DMS153 treated with DMSO at 0.1 percent for 48 hours (cell line): Measurements from ENCODE around the gene NCAM1.
"Not testable (repeated sequence)": the region's sequence is repeated elsewhere in the genome, so short reads cannot be mapped to it uniquely, and the experiment has no call there.

Experiments used
- DNase-seq: peaks from one replicate; lab custom pipeline; 2025; ENCODE audit not compliant: unreplicated experiment; lab: John Stamatoyannopoulos, UW

Gene NCAM1

DNA sequence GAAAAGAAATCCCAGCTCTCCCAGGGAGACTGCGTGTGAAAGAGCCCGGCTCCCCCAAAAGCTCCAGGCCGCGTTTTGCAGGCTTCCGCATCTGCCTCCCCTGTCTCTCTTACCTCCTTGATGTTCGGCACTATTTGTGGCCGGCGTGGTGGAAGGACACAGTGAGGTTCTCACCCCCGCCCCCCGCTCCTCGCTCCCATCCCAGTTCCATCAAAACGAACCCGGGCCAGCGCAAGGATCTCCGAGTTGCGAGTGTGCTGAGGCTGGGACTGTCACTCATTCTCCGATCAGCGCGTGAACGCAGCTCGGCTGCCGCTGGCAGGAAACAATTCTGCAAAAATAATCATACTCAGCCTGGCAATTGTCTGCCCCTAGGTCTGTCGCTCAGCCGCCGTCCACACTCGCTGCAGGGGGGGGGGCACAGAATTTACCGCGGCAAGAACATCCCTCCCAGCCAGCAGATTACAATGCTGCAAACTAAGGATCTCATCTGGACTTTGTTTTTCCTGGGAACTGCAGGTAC lies at the start of gene NCAM1:
Gene NCAM1, plus strand, starts transcription at position 275 of the 523 bp plus-strand sequence.
- DNase-seq, result peak; percentile 99

DNA sequence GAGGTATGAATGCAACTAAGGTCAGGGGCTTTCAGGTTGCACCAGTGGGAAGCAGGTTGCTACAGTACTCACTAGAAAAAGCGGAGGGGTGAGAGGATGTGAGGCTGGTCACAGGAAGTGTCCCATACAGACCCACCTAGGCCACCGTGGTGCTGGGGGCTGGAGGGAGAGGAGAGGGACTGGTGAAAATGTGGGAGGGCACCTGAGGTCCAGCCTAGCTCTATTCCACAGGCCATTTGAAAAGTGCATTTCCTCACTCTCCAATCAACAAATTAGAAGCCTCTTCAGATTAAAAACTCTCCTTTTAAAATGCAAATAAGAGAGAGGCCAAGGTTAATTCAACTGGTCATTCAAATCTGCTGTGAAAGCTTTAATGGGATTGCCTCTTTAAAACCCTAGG lies 38.6 kb upstream of the NCAM1 start:
- DNase-seq, result no peak

DNA sequence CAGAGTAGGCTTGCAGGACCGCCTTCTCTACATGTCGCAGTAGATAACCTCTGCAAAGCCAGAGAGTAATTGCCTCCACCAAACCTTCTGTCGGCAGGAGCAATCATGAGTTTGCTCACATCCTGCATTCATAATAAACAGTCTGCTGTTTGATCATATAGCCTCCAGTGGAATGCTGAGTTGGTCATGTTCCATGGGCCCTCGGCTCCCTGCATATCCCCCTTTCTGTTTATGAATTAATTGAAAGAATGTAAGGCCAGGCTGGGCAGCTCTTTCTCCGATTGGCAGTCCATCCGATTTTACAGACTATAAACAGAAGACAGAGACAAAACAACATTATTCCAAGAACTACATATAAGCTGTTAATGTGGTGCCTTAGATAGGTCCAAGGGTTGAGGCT lies 36.4 kb upstream of the NCAM1 start:
- not testable (repeated sequence) for DNase-seq

DNA sequence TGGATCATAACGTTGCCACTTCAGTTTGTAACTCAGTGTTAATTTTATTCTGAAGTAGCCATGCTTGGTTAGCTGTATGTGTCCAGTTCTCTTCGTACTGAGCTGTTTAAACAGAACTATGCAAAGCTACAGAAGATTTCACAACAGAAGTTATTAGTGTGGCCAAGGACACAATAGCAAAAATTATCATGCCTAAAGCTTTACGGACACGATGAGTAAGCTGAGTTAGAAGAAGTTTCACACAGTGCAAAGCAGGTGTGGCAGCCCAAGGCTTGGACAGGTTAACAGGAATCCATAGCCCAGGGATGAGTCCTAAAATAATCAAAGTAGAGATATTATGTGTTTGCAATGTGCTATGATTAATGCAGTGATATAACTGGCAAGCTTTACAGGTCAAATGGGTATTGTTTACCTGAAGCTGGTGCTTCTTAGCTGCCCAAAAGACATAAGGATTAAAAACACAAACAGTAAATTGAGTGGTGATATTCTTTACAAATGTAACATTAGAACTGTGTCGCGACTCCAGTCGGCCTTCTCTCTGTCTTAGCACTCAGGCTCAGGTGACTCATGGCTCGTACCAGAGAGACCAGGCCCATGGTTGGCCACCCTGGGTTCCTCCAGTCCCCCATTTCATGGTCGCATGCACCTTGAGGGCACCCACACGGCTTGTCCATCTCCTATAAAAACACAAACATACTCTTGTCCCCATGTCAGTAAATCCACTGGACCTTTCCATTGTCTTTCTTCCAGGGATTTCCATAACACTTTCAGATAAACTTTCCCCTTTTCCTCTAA lies 35.5 kb upstream of the NCAM1 start:
- no peak for DNase-seq

DNA sequence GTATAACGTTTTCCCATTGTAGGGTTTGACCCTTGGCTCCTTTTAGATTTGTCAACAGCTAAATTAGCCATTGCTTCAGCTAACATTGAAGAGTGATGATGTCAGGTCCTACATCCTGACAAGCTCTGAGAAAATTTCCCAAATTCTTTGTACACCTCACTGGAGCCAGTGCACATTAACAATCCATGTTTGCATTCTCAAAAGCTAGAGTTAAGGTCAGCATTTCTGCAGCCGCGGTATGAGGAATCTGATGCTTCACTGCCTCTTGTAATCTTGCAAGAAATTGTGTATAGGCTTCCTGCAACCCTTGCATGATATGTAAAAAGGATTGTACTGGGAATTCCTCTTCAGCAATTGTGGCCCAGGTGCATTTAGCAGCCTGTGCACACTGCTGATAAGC lies 33.1 kb upstream of the NCAM1 start:
- no peak for DNase-seq

DNA sequence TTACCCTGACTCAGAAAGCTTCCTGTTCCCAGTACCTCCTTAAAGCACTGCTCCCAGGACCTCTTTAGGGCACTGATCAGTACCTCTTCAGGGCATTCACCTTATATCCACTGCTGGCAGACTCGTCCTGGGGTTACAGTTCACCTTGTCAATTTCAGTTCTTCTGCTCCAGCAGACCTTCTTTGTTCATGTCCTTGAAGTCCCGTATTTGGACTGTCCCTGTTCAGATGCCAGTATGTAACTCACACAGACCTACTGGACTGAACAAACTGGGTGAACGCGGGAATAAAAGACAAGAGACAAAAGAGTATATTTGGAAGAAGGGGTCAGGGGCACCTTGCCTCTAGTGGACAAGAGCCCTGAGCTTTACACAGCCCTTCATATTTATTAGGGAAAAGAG lies 31.8 kb upstream of the NCAM1 start:
- no peak for DNase-seq

DNA sequence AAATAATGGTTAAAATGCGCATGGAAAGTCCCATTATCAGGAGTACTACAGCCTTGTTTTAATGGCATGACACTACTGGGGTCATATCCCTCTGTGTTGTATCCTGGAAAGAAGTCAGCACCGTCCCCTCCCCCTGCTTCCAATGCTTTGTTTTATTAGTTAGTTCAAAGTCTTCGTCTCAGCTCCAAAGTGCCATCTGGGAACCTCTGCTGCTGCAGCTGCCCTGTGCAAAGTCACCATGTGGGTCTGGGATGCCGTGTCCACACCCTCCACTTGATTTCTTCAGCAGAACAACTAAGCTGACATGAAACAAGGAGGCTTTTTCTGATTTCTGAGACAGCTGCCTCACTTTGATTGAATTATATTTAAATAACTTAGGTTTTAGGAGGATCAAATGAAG lies 29.5 kb upstream of the NCAM1 start:
- no peak for DNase-seq

DNA sequence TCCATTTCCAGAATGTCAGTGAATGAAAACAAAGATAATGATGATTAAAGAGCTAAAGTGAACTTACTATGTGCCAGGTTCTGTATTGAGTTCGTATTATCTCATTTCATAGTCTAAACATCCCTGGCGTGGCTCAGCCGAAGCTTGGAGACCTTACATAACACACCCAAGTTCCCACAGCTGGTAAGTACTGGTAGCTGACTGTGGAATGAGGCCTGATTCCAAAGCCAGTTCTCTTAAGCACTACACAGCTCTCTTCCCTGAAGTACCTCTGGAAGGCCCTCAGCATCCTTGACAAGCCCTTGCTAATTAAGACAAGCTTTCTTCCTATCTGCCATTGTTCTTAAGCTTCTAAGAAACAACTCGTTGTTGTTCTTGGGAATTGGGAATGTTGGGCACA lies 28.6 kb upstream of the NCAM1 start:
- no peak for DNase-seq

DNA sequence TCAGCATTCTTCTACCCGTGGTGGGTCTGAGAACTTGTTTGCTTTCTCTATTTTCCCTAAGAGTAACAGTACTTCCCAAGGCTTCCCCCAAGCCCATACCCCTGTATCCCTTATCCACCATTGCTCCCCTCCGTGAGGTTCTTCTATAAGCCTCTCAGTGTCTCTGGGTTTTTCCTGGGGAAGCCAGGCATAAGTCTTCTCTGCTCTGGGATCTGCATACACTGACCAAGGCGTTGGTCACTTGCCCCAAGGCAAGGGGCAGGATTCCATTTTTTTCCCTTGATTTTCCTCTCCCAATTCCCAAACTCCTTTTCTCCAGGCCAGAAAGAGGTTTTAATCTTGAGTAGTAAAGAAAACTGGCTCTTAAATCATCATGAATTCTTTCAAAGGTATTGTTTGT lies 27.2 kb upstream of the NCAM1 start:
- DNase-seq, result no peak

DNA sequence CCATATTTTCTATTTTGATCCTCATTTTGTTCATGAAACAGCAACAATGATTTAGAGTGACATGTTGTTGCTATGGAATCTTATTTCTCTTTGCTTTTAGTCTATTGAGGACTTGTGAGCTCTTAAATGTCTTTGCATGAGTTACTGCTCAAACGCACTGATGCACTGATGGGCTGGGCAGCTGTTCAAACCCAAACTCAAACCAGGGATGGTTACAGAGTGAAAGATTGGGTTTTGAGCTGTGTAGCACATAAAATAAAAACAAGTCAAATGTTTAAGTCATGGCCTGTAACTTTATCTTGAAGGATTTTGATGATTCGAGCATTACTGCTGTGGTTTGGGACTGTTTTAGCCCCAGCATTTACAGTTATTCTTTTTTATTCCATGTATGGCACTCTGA lies 20.1 kb upstream of the NCAM1 start:
- no peak for DNase-seq

DNA sequence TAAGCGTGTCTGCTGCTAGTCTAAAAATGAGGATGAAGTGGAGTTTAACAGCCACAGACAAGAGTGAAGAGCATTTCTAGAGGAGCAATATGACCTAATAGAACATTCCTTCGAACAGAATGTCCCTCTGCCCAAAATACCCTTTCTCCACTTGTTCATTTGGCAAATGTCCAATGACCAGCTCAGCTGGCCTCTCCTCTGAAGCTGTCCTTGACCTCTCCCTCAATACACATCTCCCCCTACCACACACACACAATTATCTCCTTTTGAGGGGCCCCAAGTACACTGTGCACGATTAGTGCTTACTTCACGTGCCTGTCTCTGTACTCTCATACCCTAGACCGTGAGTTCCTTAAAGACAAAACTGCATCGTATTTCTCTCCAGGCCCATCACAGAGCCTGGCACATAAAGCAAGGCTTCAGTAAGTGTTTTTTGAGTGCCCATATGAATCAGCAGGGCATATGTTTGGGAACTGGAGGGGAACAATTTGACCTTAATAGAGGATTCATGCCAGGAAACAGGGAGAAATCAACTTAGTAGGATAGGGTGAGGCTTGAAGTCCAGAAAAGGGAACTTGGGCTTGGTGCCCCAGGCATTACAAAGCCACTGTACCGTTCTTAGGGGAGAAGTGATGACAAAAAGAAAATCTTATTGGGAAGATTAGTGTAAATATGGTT lies 18.1 kb upstream of the NCAM1 start:
- DNase-seq, result no peak

DNA sequence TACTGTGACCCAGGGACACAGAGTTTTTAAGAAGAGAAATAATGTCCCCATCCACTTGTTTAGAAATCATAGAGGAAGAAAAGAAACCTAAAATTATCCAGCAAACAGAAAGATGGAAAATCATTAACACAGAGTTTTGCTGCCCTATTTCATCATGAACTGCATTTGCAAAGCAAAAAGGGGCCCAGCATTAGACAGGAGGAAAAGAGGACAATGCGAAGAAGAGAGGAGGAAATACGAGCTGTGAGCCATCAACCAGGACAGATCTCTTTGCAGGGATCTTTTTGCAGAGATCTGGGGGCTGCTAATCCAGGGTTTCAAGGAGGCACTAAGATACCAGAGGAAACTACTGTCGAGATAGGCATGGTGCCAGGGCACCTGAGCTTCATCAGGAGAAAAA lies 14.4 kb upstream of the NCAM1 start:
- DNase-seq, result no peak

DNA sequence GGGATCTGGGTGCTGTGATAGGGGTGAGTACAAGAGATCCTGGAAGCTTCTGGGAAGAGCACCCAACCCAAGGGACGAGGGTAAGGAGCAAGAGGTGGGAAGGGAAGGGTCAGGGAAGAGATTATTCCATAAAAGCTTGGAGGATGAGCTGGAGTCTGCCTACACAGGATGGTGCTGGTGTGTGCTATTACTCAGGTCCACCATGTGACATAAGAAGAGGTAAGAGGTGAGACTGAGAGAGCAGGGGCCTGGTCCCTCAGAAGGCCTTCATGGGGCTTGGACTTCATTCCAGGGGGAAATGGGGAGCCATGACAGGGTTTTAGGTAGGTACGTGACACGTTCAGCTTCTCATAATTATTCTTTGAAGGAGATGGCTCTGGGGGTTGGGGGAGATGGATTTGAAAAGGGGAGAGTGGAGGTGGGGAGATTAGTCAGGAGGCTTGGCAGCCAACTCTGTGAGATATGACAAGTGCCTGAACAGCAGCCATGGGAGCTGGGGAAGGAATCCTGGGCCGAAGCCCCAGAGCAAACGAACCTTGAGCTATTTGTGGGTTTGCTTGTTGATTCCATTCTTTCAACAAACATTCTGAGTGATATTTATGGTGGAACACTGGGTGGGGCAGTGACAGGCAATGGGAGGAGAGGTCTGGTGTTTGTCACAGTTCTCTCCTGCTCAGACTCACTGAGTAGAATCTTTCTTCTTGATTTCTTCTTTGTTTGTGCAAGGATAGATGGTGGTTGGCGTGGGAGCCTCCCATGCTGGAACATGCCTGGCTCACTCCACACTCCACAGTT lies 11.2 kb upstream of the NCAM1 start:
- DNase-seq, result no peak

DNA sequence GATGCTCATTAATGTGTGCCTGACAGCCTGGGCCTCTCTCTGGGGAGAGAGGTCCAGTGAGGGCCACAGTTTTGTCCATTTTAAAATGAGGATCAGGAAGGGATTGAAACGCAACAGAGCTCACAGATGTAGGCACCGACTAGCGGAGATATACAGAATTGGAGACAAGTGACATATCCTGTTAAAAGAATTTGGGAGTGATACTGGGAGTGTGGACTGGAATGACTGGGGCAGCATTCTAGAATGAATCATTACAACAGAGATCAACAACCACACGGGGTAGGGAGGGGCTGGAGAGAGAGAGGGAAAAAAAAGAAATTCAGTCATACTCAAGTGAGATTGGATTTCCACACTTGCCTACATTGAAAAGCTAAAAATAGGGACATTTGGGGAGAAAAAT lies 2.5 kb upstream of the NCAM1 start:
- no peak for DNase-seq

DNA sequence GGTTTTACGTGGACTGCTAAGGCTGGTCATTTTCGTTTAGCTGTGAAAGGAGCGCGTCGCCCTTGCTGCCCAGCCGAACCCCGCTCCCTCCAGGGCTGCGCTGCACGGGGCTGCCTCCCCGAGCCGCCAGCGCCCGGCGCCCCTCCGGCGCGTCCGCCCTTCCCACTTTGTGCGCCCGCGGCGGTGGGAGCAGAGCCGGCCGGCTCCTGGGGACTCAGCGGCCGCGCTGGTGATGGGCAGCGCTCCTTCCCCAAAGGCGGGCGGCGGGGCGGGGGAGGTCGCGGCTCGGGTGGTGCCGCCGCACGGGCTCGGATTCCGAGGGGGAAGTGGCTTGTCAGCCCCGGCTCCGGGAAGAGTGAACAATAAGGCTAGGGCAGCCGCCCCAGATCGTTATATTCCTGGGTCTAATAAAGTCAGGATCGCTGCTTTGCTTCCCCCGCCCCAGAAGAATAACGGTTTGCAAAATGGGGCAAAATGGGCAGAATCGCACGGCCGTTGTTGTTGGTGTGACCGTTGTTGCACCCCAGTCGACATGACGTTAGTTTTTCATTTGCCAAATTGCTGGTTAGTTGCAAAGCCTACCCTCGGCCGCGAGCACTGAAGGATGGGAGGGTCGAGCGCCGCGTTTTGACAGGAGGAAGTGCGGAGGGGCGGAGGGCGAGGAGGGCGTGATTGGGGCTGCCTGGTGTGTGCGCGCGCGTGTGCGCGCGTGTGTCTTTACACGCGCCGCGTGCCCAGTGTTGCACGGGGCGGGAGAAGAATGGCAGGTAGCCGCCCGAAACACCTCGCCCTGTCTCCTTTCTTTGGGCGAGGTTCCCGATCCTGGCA lies 745 bp downstream of the NCAM1 start:
- DNase-seq, result peak; percentile 46

DNA sequence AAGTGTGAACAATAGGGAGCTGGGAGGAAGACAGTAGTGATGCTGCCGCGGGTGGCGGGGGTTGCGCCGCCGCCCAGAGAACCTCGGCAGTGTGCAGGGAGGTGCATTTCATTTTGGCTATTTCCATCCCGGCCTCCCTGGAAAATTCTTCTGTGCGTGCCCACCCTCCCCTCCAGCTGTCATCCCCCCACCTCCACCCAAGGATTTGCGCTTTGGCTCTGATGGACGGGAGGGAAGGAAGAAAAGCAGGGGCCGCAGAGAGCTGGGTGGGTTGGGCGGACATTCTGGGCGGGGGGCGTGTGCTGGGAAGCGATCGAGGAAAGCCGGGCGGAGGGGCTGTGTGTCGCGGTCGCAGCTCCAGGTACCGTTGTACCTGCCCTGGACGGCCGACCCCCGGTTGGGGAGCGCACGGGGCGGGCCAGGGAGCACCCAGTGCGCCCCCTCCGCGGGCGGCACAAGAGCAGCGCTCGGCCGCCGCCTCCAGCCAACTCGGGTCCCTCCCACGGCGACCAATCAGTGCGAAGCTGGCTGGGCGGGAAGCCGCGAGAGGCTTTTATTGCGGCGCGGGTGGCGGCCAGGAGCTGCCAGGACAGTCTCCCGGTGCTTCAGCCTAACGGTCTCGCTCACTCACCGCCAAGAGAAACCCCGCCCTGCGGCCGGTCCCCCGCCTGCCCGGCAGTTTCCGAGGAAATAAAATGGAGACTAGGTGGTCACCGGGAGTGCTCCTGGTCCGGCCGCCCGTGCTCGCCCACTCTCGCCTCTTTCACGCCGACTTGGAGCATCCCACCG lies 1.6 kb downstream of the NCAM1 start:
- peak; percentile 49 for DNase-seq

DNA sequence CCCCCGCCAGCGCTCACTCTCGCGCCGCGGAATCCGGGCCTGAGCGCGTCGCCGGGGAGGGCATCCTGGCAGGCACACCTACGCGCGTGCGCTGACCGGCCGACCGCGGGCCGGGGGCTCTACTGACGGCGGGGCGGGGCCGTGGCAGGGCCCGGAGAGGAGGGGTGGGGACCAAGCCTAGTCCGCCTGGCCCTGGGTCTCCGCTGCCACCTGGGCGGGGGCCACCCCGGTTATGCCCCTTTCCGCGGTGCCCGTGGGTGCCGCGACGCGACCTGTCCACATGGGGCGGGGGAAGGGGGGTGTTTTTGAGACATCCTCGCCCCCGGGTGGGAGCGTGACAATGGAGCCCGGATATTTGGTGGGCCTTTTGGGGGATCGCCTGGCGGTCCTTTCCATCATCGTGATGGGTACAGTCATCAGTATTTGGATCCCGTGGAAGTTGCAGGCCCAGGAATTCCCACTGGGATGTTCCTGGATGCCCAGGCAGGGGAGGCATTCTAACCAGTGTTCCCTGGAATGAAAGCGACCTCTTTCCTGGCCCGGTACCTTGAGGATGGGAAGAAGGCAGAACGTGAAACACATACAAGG lies 2.2 kb downstream of the NCAM1 start:
- peak; percentile 16 for DNase-seq

DNA sequence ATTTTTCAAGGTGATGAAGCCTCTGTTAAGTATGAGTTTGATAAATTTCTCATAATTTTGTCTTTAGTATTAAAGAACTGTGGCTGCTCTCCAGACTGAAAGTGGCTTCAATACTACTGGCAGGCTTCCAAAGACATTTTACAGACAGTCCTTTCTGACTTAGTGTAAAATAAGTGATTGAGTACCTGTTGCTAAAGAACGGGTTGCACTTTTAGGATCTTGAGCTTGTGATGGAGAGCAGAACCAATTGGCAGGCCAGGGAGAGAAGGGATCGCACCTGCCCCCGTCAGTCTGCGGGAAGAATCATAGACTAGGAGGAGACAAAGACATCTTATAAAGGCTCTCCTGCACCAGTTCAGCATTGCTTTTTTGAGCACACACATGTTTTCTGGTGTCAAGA lies 4.4 kb downstream of the NCAM1 start:
- no peak for DNase-seq

DNA sequence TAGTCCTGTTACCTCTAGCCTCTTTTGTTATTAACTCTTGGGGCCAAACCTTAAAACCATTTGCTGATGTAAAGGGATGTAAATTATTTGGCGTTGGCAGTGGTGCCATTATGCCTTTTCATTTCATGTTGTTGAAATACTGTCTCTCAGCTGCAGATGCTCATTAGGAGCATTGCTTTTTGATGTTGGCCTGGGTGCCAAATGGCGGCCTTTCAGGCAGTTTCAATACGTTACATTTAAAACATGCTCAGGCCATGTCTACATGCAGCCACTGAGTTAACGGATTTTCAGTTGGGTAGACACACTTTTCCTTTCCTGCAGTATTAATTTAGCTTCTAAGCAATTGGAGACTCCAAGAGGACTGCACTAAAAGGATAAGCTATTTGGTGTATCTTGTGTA lies 5.3 kb downstream of the NCAM1 start:
- DNase-seq, result no peak

DNA sequence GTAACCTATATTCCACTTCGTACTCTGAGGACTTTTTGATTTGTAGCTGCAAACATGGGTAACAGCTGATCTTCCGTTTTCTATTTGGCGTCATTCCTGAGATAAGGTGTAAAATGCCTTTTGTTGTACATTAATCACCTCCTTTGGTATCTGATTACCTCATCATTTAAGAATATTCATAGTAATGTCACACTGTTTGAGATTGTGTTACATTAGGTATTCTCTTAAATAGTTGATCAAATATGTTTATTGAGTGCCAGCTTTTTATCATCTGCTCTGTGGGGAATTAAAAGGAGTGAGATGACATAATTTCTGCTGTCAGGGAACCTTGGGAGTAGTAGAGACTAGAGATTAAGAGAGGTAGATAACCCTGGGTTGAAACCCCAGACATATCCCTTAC lies 5.9 kb downstream of the NCAM1 start:
- DNase-seq, result no peak
